ENCODE measurements around the gene SCAMP2. TPM values are rescaled to one million over a fixed set of nuclear protein-coding genes. Genes with fewer than 3 reads are reported as not detected.

The SCAMP2 gene
- total RNA-seq, 2 donors from 2014 or later = 62.1 to 84.5 TPM

- DNase-seq (ENCODE audit: low spot score) (no peak), ATAC-seq (ENCODE audit: insufficient number of reproducible peaks, low FRiP score, low read depth) (no peak)
- no peaks in the 10 kb centered on the region for H3K4me1 ChIP-seq (ENCODE audit: control insufficient read depth in 1 of 2, low read depth in 2 of 2)
- no peak for TF ChIP-seq CTCF (IDR thresholded peaks at IDR 0.05)
- H3K9me3 ChIP-seq = no peaks in the 10 kb centered on the region
- no peaks in the 10 kb centered on the region for H3K27me3 ChIP-seq (replicated peaks; ENCODE audit: insufficient read depth)
- no peak overlapping the region for H3K4me3 ChIP-seq
- H3K36me3 ChIP-seq = peaks cover 21% of the 10 kb centered on the region
- no peak overlapping the region for H3K27ac ChIP-seq
Observed at GRCh38 chr15:74800559-74801094, 72.5 kb downstream of the SCAMP2 start.

- peak; percentile 96 for TF ChIP-seq CTCF (IDR thresholded peaks at IDR 0.05)
- peaks cover 21% of the 10 kb centered on the region for H3K36me3 ChIP-seq
Observed at GRCh38 chr15:74799856-74800558, 73.2 kb downstream of the SCAMP2 start.

GRCh38 chr15:74799255-74799855 is 73.8 kb downstream of the SCAMP2 start:
- H3K4me1 ChIP-seq (ENCODE audit: control insufficient read depth in 1 of 2, low read depth in 2 of 2) = no peaks in the 10 kb centered on the region
- ATAC-seq (ENCODE audit: insufficient number of reproducible peaks, low FRiP score, low read depth) = no peak
- no peak for TF ChIP-seq CTCF (IDR thresholded peaks at IDR 0.05)
- no peak overlapping the region for H3K27ac ChIP-seq
- peaks cover 21% of the 10 kb centered on the region for H3K36me3 ChIP-seq
- no peak overlapping the region for H3K4me3 ChIP-seq
- DNase-seq (ENCODE audit: low spot score) = no peak
- no peaks in the 10 kb centered on the region for H3K9me3 ChIP-seq
- no peaks in the 10 kb centered on the region for H3K27me3 ChIP-seq (replicated peaks; ENCODE audit: insufficient read depth)

More at GRCh38 chr15:74799856-74800558, 73.2 kb downstream of the SCAMP2 start:
- no peaks in the 10 kb centered on the region for H3K4me1 ChIP-seq (ENCODE audit: control insufficient read depth in 1 of 2, low read depth in 2 of 2)
- no peaks in the 10 kb centered on the region for H3K27me3 ChIP-seq (replicated peaks; ENCODE audit: insufficient read depth)
- H3K27ac ChIP-seq = no peak overlapping the region
- ATAC-seq (ENCODE audit: insufficient number of reproducible peaks, low FRiP score, low read depth) (peak; percentile 32), DNase-seq (ENCODE audit: low spot score) (peak; percentile 19)
- no peaks in the 10 kb centered on the region for H3K9me3 ChIP-seq
- no peak overlapping the region for H3K4me3 ChIP-seq

- Histone ChIP-seq H3K36me3 (peaks cover 18% of the 10 kb centered on the region), H3K27me3 (replicated peaks; ENCODE audit: insufficient read depth) (no peaks in the 10 kb centered on the region), H3K4me1 (ENCODE audit: control insufficient read depth in 1 of 2, low read depth in 2 of 2) (no peaks in the 10 kb centered on the region), H3K27ac (no peak overlapping the region), H3K4me3 (no peak overlapping the region), H3K9me3 (no peaks in the 10 kb centered on the region)
- no peak for ATAC-seq (ENCODE audit: insufficient number of reproducible peaks, low FRiP score, low read depth)
- TF ChIP-seq CTCF (IDR thresholded peaks at IDR 0.05) = no peak
- DNase-seq (ENCODE audit: low spot score) = no peak
Observed at GRCh38 chr15:74798388-74799254, 74.5 kb downstream of the SCAMP2 start.
